ENCODE data around the gene AKAP8. TPM values are rescaled to one million over a fixed set of nuclear protein-coding genes. Genes with fewer than 3 reads are reported as not detected.
A peak's percentile ranks its signal among the peaks of the same experiment; 100 is the strongest.

AKAP8 gene
- total RNA-seq, 1 donor from 2014 or later, result 28.9 TPM

DNA sequence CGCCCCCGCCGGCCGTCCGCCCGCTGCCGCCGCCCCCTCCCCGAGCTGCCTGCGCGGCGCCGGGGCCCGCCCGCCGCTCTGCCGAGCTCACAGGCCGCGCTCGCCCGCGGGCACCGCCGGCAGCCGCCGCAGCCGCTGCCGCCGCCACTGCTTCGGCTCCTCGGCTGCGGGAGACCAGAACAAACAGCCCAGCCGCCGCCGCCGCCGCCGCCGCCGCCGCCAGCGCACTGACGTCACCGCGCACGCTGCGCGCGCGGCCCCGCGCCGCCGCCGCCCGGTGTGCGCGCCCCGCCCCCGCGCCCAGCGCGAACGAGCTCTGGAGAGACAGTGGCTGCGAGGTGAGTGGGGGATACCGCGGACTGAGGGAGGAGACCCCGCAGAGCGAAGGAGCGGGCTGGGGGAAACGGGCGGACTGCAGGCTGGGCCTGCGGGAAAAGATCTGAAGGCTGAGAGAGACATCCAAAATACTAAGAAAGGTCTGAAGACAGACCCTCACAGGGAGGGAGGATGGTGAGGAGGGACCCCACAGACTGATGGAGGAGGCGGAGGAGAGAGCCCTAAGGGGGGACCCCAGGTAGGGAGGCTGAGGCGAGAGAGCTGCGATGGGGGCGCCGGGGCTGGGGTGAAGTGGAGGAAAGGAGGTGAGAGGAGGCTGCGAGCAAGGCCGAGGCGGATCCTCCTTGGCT is 47.1 kb downstream of the AKAP8 start, which contains the start of gene BRD4:
TSS of gene BRD4 (minus strand) at position 229 of the 686 bp plus-strand sequence. CDS start 59,440 bp downstream, outside the sequence.
- peaks cover 13% of the 10 kb centered on the region for H3K4me1 Mint-ChIP-seq (ENCODE audit: low read depth, unreplicated experiment)
- peak within 1 kb of the TSS; percentile 94 for H3K27ac Mint-ChIP-seq (ENCODE audit: unreplicated experiment)
- H3K4me3 Mint-ChIP-seq (ENCODE audit: unreplicated experiment), result peak within 1 kb of the TSS; percentile 96
- H3K36me3 Mint-ChIP-seq (ENCODE audit: unreplicated experiment), result no peaks in the 10 kb centered on the region
- H3K27me3 Mint-ChIP-seq (ENCODE audit: unreplicated experiment), result peaks cover 12% of the 10 kb centered on the region
- TF ChIP-seq CTCF (IDR thresholded peaks at IDR 0.05; ENCODE audit: partially characterized antibody, unreplicated experiment), result no peak
- peaks cover 9% of the 10 kb centered on the region for H3K9me3 Mint-ChIP-seq (ENCODE audit: unreplicated experiment)
- DNase-seq, result peak; percentile 82

GRCh38 chr19:15331419-15332310 is 47.9 kb downstream of the AKAP8 start:
- DNase-seq, result peak; percentile 58
- no peak for TF ChIP-seq CTCF (IDR thresholded peaks at IDR 0.05; ENCODE audit: partially characterized antibody, unreplicated experiment)
- H3K27ac Mint-ChIP-seq (ENCODE audit: unreplicated experiment), result peak overlapping the region; percentile 94
- peaks cover 20% of the 10 kb centered on the region for H3K4me1 Mint-ChIP-seq (ENCODE audit: low read depth, unreplicated experiment)
- H3K36me3 Mint-ChIP-seq (ENCODE audit: unreplicated experiment), result no peaks in the 10 kb centered on the region
- H3K4me3 Mint-ChIP-seq (ENCODE audit: unreplicated experiment), result peak overlapping the region; percentile 96
- H3K27me3 Mint-ChIP-seq (ENCODE audit: unreplicated experiment), result peaks cover 12% of the 10 kb centered on the region
- peaks cover 9% of the 10 kb centered on the region for H3K9me3 Mint-ChIP-seq (ENCODE audit: unreplicated experiment)

GRCh38 chr19:15330801-15331418 is 48.7 kb downstream of the AKAP8 start:
- no peak for DNase-seq

DNA sequence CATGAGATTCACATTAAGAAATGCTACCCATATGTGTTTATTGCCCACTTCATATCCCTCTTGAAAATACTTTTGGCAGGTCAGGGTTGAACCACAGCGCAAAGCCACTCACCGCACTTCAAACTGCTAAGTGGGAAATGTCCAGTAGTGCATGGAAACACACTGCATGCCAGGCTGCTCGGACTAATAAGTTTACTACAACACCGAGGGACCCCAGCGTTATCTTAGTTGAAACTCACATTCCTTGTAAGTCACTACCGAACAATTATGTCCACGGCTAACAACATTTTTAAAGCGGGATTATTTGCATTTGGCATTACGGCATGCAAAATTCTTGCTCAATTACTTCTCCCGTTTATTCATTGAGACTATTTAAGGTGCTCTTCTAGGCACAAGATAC is 51.3 kb downstream of the AKAP8 start:
- peaks cover 9% of the 10 kb centered on the region for H3K9me3 Mint-ChIP-seq (ENCODE audit: unreplicated experiment)
- no peak for DNase-seq
- H3K4me1 Mint-ChIP-seq (ENCODE audit: low read depth, unreplicated experiment), result peaks cover 35% of the 10 kb centered on the region
- no peaks in the 10 kb centered on the region for H3K36me3 Mint-ChIP-seq (ENCODE audit: unreplicated experiment)
- peak overlapping the region; percentile 2 for H3K4me3 Mint-ChIP-seq (ENCODE audit: unreplicated experiment)
- H3K27ac Mint-ChIP-seq (ENCODE audit: unreplicated experiment), result no peak overlapping the region
- no peak for TF ChIP-seq CTCF (IDR thresholded peaks at IDR 0.05; ENCODE audit: partially characterized antibody, unreplicated experiment)
- peaks cover 10% of the 10 kb centered on the region for H3K27me3 Mint-ChIP-seq (ENCODE audit: unreplicated experiment)

More at GRCh38 chr19:15330801-15331418, 48.7 kb downstream of the AKAP8 start:
- Mint-ChIP-seq H3K27ac (ENCODE audit: unreplicated experiment) (peak overlapping the region; percentile 94), H3K36me3 (ENCODE audit: unreplicated experiment) (no peaks in the 10 kb centered on the region), H3K4me1 (ENCODE audit: low read depth, unreplicated experiment) (peaks cover 21% of the 10 kb centered on the region), H3K27me3 (ENCODE audit: unreplicated experiment) (peaks cover 12% of the 10 kb centered on the region), H3K9me3 (ENCODE audit: unreplicated experiment) (peaks cover 9% of the 10 kb centered on the region), H3K4me3 (ENCODE audit: unreplicated experiment) (peak overlapping the region; percentile 96)
- TF ChIP-seq CTCF (IDR thresholded peaks at IDR 0.05; ENCODE audit: partially characterized antibody, unreplicated experiment), result no peak
